GM10266 (cell line): Measurements from ENCODE around the gene MACIR.

Experiments used
- DNase-seq: peaks from one replicate; pipeline ENCODE4 v3.0.0; 2012; ENCODE audit errors: extremely low spot score
- TF ChIP-seq, protein P1 (sequence below): IDR thresholded peaks from 2 replicates; pipeline ENCODE4 v1.5.1; 2012; ENCODE audit warnings: mild to moderate bottlenecking, low read depth; ENCODE audit not compliant: control insufficient read depth, insufficient read depth; ENCODE audit errors: missing control alignments

Gene MACIR

GRCh38 chr5:103327451-103327850, 68.9 kb downstream of the MACIR start:
- TF ChIP-seq, protein P1, sequence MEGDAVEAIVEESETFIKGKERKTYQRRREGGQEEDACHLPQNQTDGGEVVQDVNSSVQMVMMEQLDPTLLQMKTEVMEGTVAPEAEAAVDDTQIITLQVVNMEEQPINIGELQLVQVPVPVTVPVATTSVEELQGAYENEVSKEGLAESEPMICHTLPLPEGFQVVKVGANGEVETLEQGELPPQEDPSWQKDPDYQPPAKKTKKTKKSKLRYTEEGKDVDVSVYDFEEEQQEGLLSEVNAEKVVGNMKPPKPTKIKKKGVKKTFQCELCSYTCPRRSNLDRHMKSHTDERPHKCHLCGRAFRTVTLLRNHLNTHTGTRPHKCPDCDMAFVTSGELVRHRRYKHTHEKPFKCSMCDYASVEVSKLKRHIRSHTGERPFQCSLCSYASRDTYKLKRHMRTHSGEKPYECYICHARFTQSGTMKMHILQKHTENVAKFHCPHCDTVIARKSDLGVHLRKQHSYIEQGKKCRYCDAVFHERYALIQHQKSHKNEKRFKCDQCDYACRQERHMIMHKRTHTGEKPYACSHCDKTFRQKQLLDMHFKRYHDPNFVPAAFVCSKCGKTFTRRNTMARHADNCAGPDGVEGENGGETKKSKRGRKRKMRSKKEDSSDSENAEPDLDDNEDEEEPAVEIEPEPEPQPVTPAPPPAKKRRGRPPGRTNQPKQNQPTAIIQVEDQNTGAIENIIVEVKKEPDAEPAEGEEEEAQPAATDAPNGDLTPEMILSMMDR, result no peak
- no peak for DNase-seq

GRCh38 chr5:103327893-103328292, 69.3 kb downstream of the MACIR start:
- TF ChIP-seq, protein P1, result no peak
- no peak for DNase-seq
